GM18526 (cell line): ENCODE measurements around the gene MTA3.

ENCODE experiments used
- POLR2A ChIP-seq: IDR thresholded peaks from 3 replicates; pipeline ENCODE4 v1.6.1; 2011; ENCODE audit not compliant: insufficient read length; ENCODE audit errors: extremely low read depth

The MTA3 gene

GRCh38 chr2:42770288-42771131, 202.1 kb downstream of the MTA3 start:
- no peak for TF ChIP-seq POLR2A

- no peak for TF ChIP-seq POLR2A
Observed at GRCh38 chr2:42771546-42772153, 203.2 kb downstream of the MTA3 start.

GRCh38 chr2:42775186-42775585, 206.8 kb downstream of the MTA3 start:
- no peak for TF ChIP-seq POLR2A

GRCh38 chr2:42775810-42776209, 207.4 kb downstream of the MTA3 start:
- TF ChIP-seq POLR2A = no peak

GRCh38 chr2:42777883-42778805, 209.7 kb downstream of the MTA3 start:
- no peak for TF ChIP-seq POLR2A

- TF ChIP-seq POLR2A = no peak
Observed at GRCh38 chr2:42781181-42781580, 212.7 kb downstream of the MTA3 start.

- no peak for TF ChIP-seq POLR2A
Observed at GRCh38 chr2:42783511-42783910, 215.1 kb downstream of the MTA3 start.

GRCh38 chr2:42784204-42784880, 215.9 kb downstream of the MTA3 start:
- no peak for TF ChIP-seq POLR2A

- no peak for TF ChIP-seq POLR2A
Observed at GRCh38 chr2:42786561-42787345, 218.3 kb downstream of the MTA3 start.

- TF ChIP-seq POLR2A = no peak
Observed at GRCh38 chr2:42787424-42787787, 219.0 kb downstream of the MTA3 start.

- TF ChIP-seq POLR2A = no peak
Observed at GRCh38 chr2:42787788-42788477, 219.5 kb downstream of the MTA3 start.

- no peak for TF ChIP-seq POLR2A
Observed at GRCh38 chr2:42788478-42788793, 220.0 kb downstream of the MTA3 start.

GRCh38 chr2:42788882-42789281, 220.4 kb downstream of the MTA3 start:
- no peak for TF ChIP-seq POLR2A

GRCh38 chr2:42789751-42790150, 221.3 kb downstream of the MTA3 start:
- no peak for TF ChIP-seq POLR2A

GRCh38 chr2:42791606-42792005, 223.2 kb downstream of the MTA3 start:
- TF ChIP-seq POLR2A = no peak
